Activated CD4-positive, alpha-beta memory T cell treated with anti-CD3 and anti-CD28 coated beads, Interleukin-2, amount 10 ng/mL, durations not matched to agents 7 days and 5 days (primary cell): ENCODE data around the gene SMIM24. TPM values are rescaled to one million over a fixed set of nuclear protein-coding genes. Genes with fewer than 3 reads are reported as not detected.
A peak's percentile ranks its signal among the peaks of the same experiment; 100 is the strongest.

Source experiments
- CTCF ChIA-PET: fragments of 350-600 bp; sonication (Branson Sonifier 250); formaldehyde crosslinking; loops from one replicate; lab custom pipeline; 2021; ENCODE audit warnings: antibody characterized with exemption, inconsistent platforms; lab: Charles Lee
- POLR2A ChIA-PET: fragments of 350-600 bp; sonication (Branson Sonifier 250); formaldehyde crosslinking; loops from one replicate; lab custom pipeline; 2021; ENCODE audit warnings: antibody characterized with exemption; lab: Charles Lee
- DNase-seq: peaks from one replicate; pipeline ENCODE4 v3.0.0-alpha.2; 2020
- H3K27ac Mint-ChIP-seq: one replicate; pipeline ENCODE4 v1.8.0; 2021; ENCODE audit warnings: mild to moderate bottlenecking, mixed read lengths
- H3K27me3 Mint-ChIP-seq: one replicate; pipeline ENCODE4 v1.8.0; 2021; ENCODE audit warnings: mixed read lengths
- H3K36me3 Mint-ChIP-seq: one replicate; pipeline ENCODE4 v1.8.0; 2021; ENCODE audit warnings: low read depth, mixed read lengths
- H3K4me1 Mint-ChIP-seq: one replicate; pipeline ENCODE4 v1.8.0; 2021; ENCODE audit warnings: mixed read lengths
- H3K4me3 Mint-ChIP-seq: one replicate; pipeline ENCODE4 v1.8.0; 2021; ENCODE audit warnings: mild to moderate bottlenecking, mixed read lengths
- H3K9me3 Mint-ChIP-seq: one replicate; pipeline ENCODE4 v1.8.0; 2021; ENCODE audit warnings: mixed read lengths
- total RNA-seq, 2 experiments: library from RNA; stranded (reverse); gene quantifications; one replicate each; pipeline ENCODE4 v1.2.3, GENCODE V29; 2021

SMIM24 gene
- total RNA-seq, 2 experiments from 2014 or later, result not detected

DNA sequence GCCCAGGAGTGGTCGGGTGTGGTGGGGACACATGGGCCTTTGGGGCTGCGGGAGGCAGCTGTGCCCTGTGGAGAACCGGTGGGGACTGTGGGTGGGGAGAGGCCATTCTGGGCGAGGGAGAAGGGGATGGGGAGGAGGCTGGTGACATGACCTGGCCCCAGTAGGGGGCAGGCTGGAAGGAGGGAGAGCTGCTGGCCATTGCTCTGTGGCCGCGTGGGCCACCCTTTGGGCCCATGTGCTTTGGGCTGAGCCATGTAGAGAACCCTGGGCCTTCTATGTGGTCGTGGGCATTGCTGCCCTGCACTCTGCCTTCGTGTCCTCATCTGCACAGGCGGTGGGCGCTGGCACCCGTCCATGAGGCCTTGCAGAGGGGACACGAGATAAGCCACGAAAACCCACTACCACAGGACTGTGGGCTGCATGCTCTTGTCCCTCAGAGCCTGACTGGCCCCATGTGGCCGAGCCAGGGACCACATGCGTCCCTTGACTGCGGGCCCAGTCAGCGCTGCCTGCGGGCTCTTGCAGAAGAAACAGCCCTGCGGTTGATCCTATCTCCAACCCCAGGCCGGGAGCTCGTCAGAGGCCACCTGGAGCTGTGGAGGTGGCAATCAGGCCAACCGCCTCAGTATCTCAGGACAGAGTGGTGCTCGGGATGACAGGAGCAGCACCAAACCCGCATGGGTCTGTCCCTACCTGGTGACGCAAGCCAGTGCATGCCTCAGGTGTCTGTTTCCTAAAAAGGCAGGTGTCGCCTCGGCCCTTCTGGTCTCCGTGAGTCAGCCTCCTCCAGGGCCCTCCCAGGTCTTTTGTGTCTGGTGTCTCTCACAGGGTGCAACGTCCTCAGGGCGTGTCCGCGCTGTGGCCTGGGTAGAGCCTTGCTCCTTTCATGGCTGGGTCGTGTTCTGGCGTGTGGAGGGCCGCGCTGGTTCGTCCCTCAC, 40.1 kb upstream of the SMIM24 start:
- no peaks in the 10 kb centered on the region for H3K27me3 Mint-ChIP-seq
- no peak overlapping the region for H3K4me3 Mint-ChIP-seq
- H3K36me3 Mint-ChIP-seq, result peaks cover 25% of the 10 kb centered on the region
- no peak overlapping the region for H3K27ac Mint-ChIP-seq
- H3K9me3 Mint-ChIP-seq, result no peaks in the 10 kb centered on the region
- ChIA-PET CTCF (no interaction called here), POLR2A (no interaction called here)
- DNase-seq, result no peak
- peaks cover 18% of the 10 kb centered on the region for H3K4me1 Mint-ChIP-seq

DNA sequence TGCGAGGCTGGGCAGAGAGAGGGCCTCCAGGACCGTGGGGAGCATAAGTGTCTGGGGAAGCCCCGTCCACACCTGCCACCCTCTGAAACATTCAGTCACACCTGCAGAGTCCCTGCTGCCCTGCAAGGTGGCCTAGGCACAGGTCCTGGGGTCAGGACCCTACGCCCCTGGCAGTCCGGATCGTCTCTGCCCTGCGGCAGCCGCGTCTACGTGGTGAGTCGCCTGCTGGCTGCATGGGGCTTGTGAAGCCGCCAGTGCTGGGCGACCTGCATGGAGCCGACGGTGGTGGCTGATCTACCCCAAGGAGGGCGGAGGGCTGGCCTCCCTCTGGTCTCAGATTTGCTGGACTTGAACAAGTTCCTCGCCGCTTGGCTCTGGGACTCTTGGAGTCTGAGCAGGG, 38.8 kb upstream of the SMIM24 start:
- ChIA-PET POLR2A (no interaction called here), CTCF (interaction anchor here (1.4 kb wide), 1 partner anchor 47 kb away, joined by 4 read pairs; no protein-coding TSS in a partner anchor)
- Mint-ChIP-seq H3K4me3 (no peak overlapping the region), H3K27ac (no peak overlapping the region), H3K9me3 (no peaks in the 10 kb centered on the region), H3K27me3 (no peaks in the 10 kb centered on the region), H3K4me1 (peaks cover 18% of the 10 kb centered on the region), H3K36me3 (peaks cover 20% of the 10 kb centered on the region)
- DNase-seq, result no peak

DNA sequence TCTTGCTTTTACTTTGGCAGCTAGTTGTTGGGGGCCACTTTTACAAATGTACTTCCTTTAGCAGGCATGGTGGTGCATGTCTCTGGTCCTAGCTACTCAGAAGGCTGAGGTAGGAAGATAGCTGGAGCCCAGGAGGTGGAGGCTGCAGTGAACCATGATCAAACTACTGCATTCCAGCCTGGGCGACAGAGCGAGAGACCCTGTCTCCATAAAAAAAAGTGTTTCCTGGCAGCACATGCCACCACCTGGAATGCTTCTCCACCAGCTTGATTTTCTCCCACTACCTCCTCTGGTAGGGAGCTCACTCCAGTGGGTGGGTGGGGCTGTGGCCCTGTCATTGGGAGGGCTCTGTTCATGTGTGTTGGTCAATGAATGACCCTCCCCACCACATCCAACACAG, 38.3 kb upstream of the SMIM24 start:
- Mint-ChIP-seq H3K4me3 (no peak overlapping the region), H3K9me3 (no peaks in the 10 kb centered on the region), H3K27ac (no peak overlapping the region), H3K36me3 (peaks cover 15% of the 10 kb centered on the region), H3K27me3 (no peaks in the 10 kb centered on the region), H3K4me1 (peaks cover 20% of the 10 kb centered on the region)
- ChIA-PET CTCF (interaction anchor here (1.4 kb wide), 1 partner anchor 46 kb away, joined by 4 read pairs; no protein-coding TSS in a partner anchor), POLR2A (no interaction called here)
- no peak for DNase-seq

DNA sequence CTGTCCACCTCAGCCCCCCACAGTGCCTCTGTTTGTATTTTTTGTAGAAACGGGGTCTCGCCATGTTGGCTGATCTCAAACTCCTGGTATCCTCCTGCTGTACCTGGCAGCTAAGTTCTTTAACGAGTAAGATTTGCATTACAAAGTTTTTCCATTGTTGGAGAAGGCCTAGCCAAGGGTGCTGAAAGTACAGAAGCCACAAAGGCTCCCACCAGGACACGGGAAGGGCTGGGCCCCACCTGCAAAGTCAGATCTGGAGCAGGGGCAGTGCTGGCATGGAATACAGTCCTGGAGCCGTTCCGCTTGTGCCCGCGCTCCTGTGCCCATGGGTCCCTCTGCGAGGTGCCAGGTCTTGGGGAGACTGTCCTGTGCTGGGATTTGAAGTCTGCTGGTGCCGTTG, 37.9 kb upstream of the SMIM24 start:
- peaks cover 13% of the 10 kb centered on the region for H3K36me3 Mint-ChIP-seq
- no peaks in the 10 kb centered on the region for H3K27me3 Mint-ChIP-seq
- H3K4me3 Mint-ChIP-seq, result no peak overlapping the region
- ChIA-PET POLR2A (no interaction called here), CTCF (interaction anchor here (1.4 kb wide), 1 partner anchor 46 kb away, joined by 4 read pairs; no protein-coding TSS in a partner anchor)
- no peak overlapping the region for H3K27ac Mint-ChIP-seq
- DNase-seq, result no peak
- peaks cover 21% of the 10 kb centered on the region for H3K4me1 Mint-ChIP-seq
- no peaks in the 10 kb centered on the region for H3K9me3 Mint-ChIP-seq

DNA sequence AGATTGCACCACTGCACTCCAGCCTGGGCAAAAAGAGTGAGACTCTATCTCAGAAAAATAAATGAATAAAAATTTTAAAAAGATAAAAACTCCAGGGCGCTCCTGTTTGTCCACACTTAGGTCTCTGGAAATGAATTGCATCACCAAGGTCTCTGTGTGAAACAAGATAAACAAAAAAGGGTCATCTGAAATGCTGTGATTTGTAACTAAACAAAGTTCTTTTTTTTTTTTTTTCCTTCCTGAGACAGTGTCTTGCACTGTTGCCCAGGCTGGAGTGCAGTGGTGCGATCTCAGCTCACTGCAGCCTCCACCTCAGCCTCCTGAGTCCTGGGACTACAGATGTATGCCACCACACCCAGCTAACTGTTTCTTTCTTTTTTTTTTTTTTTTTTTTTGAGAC, 37.3 kb upstream of the SMIM24 start:
- H3K27ac Mint-ChIP-seq, result no peak overlapping the region
- peaks cover 13% of the 10 kb centered on the region for H3K36me3 Mint-ChIP-seq
- ChIA-PET POLR2A (interaction anchor here (1.0 to 1.2 kb wide), 2 partner anchors 11 to 13 kb away, joined by 3 to 4 read pairs; no protein-coding TSS in a partner anchor), CTCF (interaction anchor here (1.2 to 2.0 kb wide), 2 partner anchors 27 to 29 kb away, joined by 4 to 5 read pairs; no protein-coding TSS in a partner anchor)
- H3K9me3 Mint-ChIP-seq, result no peaks in the 10 kb centered on the region
- no peak for DNase-seq
- no peaks in the 10 kb centered on the region for H3K27me3 Mint-ChIP-seq
- peaks cover 21% of the 10 kb centered on the region for H3K4me1 Mint-ChIP-seq
- no peak overlapping the region for H3K4me3 Mint-ChIP-seq

DNA sequence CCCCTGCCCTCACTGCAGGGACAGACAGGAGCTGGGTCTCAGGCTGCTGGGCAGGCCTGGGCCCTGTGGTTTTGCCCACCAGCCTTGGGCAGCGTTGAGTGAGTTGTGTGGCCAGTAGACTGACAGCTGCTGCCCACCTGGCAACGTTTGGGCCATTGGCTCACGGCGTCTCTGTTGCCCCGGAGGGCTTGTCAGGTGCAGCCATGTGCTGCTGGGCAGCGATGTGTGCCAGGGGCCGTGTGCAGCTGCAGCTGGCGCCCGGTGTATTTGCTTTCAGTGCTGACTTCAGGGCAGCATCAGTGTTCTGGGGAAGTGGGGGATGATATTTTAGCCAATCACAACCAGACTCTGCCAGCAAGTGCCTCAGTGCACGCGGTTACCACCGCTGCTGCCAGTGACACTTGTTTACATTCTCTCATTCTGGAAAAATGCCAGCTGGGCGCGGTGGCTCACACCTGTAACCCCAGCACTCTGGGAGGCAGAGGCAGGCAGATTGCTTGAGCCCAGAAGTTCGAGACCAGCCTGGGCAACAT, 36.4 kb upstream of the SMIM24 start:
- Mint-ChIP-seq H3K27me3 (no peaks in the 10 kb centered on the region), H3K27ac (peak overlapping the region; percentile 47), H3K4me1 (peaks cover 21% of the 10 kb centered on the region), H3K9me3 (no peaks in the 10 kb centered on the region), H3K4me3 (no peak overlapping the region), H3K36me3 (peaks cover 8% of the 10 kb centered on the region)
- DNase-seq, result peak; percentile 43
- POLR2A ChIA-PET, result interaction anchor here (1.0 to 1.2 kb wide), 3 partner anchors 10 to 19 kb away, joined by 3 to 4 read pairs (median 3); no protein-coding TSS in a partner anchor
- CTCF ChIA-PET, result interaction anchor here (1.2 to 2.0 kb wide), 2 partner anchors 28 to 30 kb away, joined by 4 to 5 read pairs; no protein-coding TSS in a partner anchor

DNA sequence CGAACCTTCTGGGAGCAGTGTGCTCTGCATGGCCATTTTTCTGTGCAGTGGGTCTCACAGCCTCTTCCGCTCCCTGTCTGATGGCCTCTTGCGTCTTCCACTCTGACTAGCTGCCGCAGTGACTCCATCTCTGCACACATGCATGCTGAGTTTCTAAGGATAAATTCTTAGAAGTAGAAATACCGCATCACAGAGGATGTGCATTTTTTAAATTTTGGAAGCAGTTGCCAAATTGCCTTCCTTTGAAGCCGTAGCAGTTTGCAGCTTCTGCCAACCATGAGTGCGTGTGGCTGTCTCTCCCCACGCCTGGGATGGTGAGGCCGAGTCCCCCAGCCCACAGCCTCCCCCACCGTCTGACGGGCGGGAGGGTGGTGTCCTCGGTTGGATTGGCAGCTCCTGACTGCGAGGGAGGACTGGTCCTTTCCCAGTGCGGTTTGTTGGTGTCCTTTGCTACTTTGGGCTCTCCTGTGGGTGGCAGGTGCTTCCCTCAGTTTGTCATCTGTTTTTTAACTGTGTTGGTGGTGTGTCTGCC, 35.6 kb upstream of the SMIM24 start:
- no peak overlapping the region for H3K27ac Mint-ChIP-seq
- POLR2A ChIA-PET, result no interaction called here
- peaks cover 6% of the 10 kb centered on the region for H3K36me3 Mint-ChIP-seq
- H3K4me3 Mint-ChIP-seq, result no peak overlapping the region
- no peak for DNase-seq
- peaks cover 19% of the 10 kb centered on the region for H3K4me1 Mint-ChIP-seq
- CTCF ChIA-PET, result interaction anchor here (2.0 kb wide), 1 partner anchor 29 kb away, joined by 5 read pairs; no protein-coding TSS in a partner anchor
- H3K9me3 Mint-ChIP-seq, result no peaks in the 10 kb centered on the region
- H3K27me3 Mint-ChIP-seq, result no peaks in the 10 kb centered on the region

DNA sequence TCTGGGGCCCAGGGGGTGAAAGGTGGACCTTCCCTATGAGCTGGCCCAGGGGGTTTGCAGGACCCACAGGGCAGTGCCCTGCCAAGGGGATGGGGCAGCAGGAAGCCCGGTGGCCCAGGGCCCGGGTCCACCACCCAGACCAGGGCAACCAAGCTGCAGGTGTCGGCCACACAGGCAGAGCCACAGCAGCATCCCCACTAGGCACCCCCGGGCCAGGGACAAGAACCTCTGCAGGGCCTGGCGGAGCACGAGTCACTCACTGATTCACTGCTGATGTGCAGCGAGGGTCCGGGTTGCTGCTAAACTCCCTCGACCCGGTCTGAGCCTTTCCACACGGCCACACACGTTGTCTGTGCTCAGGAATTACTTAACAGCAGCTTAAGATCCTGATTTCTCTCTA, 34.6 kb upstream of the SMIM24 start:
- Mint-ChIP-seq H3K4me1 (peaks cover 19% of the 10 kb centered on the region), H3K27me3 (no peaks in the 10 kb centered on the region), H3K4me3 (no peak overlapping the region), H3K27ac (no peak overlapping the region), H3K9me3 (no peaks in the 10 kb centered on the region), H3K36me3 (peaks cover 9% of the 10 kb centered on the region)
- DNase-seq, result no peak
- ChIA-PET POLR2A (no interaction called here), CTCF (no interaction called here)

DNA sequence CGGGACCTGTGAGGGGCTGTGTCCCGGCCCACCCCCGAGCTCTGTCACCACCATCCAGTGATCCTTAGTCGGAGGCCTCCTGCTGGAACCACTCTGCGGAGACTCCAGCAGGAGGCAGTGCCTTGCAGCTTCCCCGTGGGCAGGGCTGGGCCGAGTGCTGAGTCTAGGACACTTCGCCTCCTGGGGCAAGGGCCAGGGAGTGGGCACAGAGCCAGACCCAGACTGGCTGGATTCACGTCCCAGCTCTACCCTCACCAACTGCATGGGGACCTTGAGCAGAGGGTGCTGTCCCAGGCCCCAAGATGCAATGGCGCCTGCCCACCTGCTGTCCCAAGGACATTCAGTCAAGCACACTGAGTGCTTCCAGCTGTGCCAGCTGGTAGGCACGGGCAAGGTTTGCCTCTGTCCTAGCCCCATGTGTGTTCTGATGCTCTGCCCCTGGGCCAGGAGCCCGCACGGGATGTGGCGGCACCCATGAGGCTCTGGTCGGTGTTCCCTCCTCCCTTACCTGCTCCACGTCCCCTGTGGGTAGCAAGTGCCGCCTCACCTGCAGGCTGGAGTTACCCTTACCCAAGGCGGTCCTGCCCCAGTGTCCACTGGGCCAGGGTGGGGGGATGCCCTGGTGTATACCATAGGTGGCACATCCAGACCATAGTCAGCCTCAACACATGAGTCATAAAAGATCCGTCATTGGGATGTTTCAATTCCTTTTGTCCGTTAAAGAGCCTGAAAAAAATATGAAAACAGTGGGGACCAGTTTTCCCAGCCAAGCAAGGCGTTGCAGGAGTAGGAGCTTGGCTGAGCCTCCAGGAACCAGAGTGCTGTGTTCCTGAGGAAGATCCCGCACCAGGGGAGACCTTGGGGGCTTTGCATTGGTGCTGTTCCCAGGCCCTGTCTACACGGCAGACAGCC, 33.2 kb upstream of the SMIM24 start:
- H3K9me3 Mint-ChIP-seq, result no peaks in the 10 kb centered on the region
- no peak overlapping the region for H3K4me3 Mint-ChIP-seq
- H3K27ac Mint-ChIP-seq, result no peak overlapping the region
- peaks cover 31% of the 10 kb centered on the region for H3K4me1 Mint-ChIP-seq
- ChIA-PET POLR2A (no interaction called here), CTCF (no interaction called here)
- DNase-seq, result no peak
- no peaks in the 10 kb centered on the region for H3K27me3 Mint-ChIP-seq
- H3K36me3 Mint-ChIP-seq, result peaks cover 22% of the 10 kb centered on the region

DNA sequence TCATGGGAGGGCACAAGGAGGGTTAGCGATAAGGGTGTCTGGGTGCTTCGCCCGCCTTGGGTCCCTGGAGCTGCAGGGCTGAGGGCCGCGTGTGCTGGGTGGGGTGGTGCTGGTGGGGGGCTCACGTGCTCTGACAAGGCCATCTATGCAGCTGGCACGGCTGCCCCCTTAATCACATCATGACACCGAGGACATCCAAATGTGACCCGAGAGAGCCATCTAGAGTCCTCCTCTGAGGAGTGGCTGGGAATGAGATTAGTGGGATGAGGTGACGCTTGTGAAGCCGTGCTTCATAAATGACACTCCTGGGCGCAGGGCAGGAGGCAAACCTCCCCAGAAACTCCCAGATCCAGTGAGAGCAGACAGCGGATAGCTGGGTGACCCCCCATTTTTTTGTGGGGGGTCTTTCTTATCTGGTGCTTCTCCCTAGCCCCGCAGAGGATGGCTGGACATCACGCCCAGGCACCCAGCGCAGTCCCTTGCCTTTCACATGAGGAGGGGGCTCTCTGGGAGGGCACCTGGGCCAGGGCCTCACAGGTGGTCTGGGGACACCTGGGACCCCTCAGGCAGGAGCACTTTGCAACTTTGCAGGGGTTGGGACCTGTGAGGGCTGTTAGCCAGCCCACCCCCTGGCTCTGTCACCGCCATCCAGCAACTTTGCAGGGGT, 32.4 kb upstream of the SMIM24 start:
- no peak overlapping the region for H3K27ac Mint-ChIP-seq
- no peaks in the 10 kb centered on the region for H3K27me3 Mint-ChIP-seq
- H3K36me3 Mint-ChIP-seq, result peaks cover 25% of the 10 kb centered on the region
- CTCF ChIA-PET, result no interaction called here
- peaks cover 35% of the 10 kb centered on the region for H3K4me1 Mint-ChIP-seq
- no peaks in the 10 kb centered on the region for H3K9me3 Mint-ChIP-seq
- DNase-seq, result no peak
- POLR2A ChIA-PET, result no interaction called here
- no peak overlapping the region for H3K4me3 Mint-ChIP-seq

DNA sequence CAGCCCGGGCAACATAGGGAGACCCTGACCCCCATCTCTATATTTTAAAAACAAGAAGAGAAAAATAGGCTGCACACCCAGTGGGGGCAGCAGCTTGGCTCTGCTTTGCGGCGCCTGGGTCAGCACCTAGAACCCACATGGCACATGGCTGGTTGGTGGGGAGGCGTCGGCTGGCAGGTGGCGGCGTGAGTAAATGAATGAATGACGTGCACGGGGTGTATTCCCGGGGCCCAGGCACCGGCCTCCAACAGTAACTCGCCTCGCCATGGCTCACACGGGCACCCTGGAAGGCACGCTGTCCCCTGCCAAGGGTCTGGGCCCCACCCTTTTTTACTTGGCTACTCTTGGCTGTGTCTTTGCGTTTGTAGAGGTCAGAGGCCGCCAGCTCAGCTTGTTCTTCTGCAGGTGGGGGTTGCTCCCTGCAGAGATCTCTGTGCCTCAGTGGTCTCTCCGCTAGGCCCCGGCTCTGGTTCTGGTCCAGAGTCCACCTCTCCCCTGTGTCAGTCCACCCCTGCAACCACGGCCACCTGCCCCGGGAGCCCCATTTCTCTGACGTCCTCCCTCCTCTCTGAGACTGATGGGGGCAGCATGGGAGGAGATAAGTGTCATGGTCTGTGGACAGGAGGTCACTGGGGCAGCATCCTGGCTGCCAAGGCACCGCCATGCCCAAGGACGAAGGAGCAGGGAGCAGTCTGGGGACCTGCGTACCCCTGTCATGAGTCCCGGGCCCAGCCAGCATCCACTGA, 31.4 kb upstream of the SMIM24 start:
- no peak overlapping the region for H3K4me3 Mint-ChIP-seq
- H3K27ac Mint-ChIP-seq, result no peak overlapping the region
- DNase-seq, result no peak
- H3K4me1 Mint-ChIP-seq, result peaks cover 41% of the 10 kb centered on the region
- no peaks in the 10 kb centered on the region for H3K27me3 Mint-ChIP-seq
- no peaks in the 10 kb centered on the region for H3K9me3 Mint-ChIP-seq
- ChIA-PET CTCF (no interaction called here), POLR2A (no interaction called here)
- peaks cover 32% of the 10 kb centered on the region for H3K36me3 Mint-ChIP-seq
